Activated naive CD4-positive, alpha-beta T cell treated with anti-CD3 and anti-CD28 coated beads, Interleukin-2, amount 10 ng/mL, durations not matched to agents 7 days and 5 days (primary cell): ENCODE data around the gene PLA2G1B.

ENCODE experiments used
- CTCF ChIA-PET: fragments of 350-600 bp; sonication (Branson Sonifier 250); formaldehyde crosslinking; loops from one replicate; lab custom pipeline; 2021; ENCODE audit warnings: antibody characterized with exemption; lab: Charles Lee
- DNase-seq: peaks from one replicate; pipeline ENCODE4 v3.0.0-alpha.2; 2020
- H3K27ac Mint-ChIP-seq: one replicate; pipeline ENCODE4 v1.8.0; 2021; ENCODE audit warnings: mild to moderate bottlenecking, moderate library complexity, mixed read lengths
- H3K27me3 Mint-ChIP-seq: one replicate; pipeline ENCODE4 v1.8.0; 2021; ENCODE audit warnings: mild to moderate bottlenecking, mixed read lengths
- H3K36me3 Mint-ChIP-seq: one replicate; pipeline ENCODE4 v1.8.0; 2021; ENCODE audit warnings: mixed read lengths
- H3K4me1 Mint-ChIP-seq: one replicate; pipeline ENCODE4 v1.8.0; 2021; ENCODE audit warnings: mixed read lengths
- H3K4me3 Mint-ChIP-seq: one replicate; pipeline ENCODE4 v1.8.0; 2021; ENCODE audit warnings: mild to moderate bottlenecking, moderate library complexity, mixed read lengths
- H3K9me3 Mint-ChIP-seq: one replicate; pipeline ENCODE4 v1.8.0; 2021; ENCODE audit warnings: mixed read lengths

Gene PLA2G1B

DNA sequence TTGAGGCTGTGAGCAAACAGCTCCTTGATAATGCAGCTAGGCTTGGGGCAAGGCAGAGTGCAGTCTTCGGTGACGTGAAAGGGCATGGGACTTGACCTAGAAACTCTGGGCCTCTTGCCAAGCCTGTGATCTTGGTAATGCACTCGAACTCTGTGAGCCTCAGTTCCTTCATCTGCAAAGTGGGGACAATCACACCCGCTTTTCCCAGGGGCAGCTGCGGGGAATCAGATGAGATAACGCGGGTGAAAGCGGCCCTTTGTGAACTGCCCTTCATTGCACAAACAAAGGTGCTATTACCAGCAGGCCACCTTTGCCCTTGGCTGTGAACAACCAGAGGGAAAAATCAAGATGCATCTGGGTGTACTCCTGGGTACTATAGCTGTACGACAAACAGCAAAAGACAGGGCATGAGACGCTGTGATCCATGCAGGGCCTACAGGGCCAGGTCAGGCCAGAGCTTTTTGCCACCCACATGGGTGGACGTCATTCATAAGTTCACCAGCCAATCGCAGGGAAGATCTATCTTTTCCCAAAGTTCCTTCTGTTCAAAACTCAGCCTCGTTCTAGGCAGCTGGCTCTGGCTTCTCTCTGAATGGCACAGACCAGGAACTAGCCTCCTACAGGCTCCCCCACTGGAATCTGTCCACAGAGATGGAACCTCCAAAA is 38.2 kb upstream of the PLA2G1B start:
- Mint-ChIP-seq H3K4me1 (peaks cover 20% of the 10 kb centered on the region), H3K36me3 (no peaks in the 10 kb centered on the region), H3K27ac (no peak overlapping the region), H3K27me3 (peaks cover 90% of the 10 kb centered on the region), H3K9me3 (no peaks in the 10 kb centered on the region), H3K4me3 (no peak overlapping the region)
- CTCF ChIA-PET, result interaction anchor here (1.1 to 2.9 kb wide), 4 partner anchors 9 to 87 kb away, joined by 3 to 12 read pairs (median 8); no protein-coding TSS in a partner anchor
- no peak for DNase-seq

GRCh38 chr12:120364487-120364886 is 36.9 kb upstream of the PLA2G1B start:
- H3K27me3 Mint-ChIP-seq, result peaks cover 90% of the 10 kb centered on the region

GRCh38 chr12:120363274-120363855 is 35.8 kb upstream of the PLA2G1B start:
- peaks cover 94% of the 10 kb centered on the region for H3K27me3 Mint-ChIP-seq
- CTCF ChIA-PET, result interaction anchor here (1.1 kb wide), 1 partner anchor 66 kb away, joined by 3 read pairs; no protein-coding TSS in a partner anchor
- no peak for DNase-seq

More at GRCh38 chr12:120364487-120364886, 36.9 kb upstream of the PLA2G1B start:
- CTCF ChIA-PET, result interaction anchor here (0.5 kb wide), 1 partner anchor 66 kb away, joined by 3 read pairs; no protein-coding TSS in a partner anchor
- Mint-ChIP-seq H3K4me1 (peaks cover 9% of the 10 kb centered on the region), H3K27ac (no peak overlapping the region), H3K9me3 (no peaks in the 10 kb centered on the region), H3K4me3 (no peak overlapping the region), H3K36me3 (no peaks in the 10 kb centered on the region)
- no peak for DNase-seq

GRCh38 chr12:120362516-120363273 is 35.1 kb upstream of the PLA2G1B start:
- no peaks in the 10 kb centered on the region for H3K36me3 Mint-ChIP-seq
- H3K27ac Mint-ChIP-seq, result no peak overlapping the region
- H3K4me1 Mint-ChIP-seq, result peaks cover 5% of the 10 kb centered on the region
- no peak for DNase-seq
- H3K4me3 Mint-ChIP-seq, result no peak overlapping the region
- CTCF ChIA-PET, result interaction anchor here (0.6 to 1.1 kb wide), 2 partner anchors 61 to 67 kb away, joined by 3 to 5 read pairs; no protein-coding TSS in a partner anchor
- no peaks in the 10 kb centered on the region for H3K9me3 Mint-ChIP-seq
- H3K27me3 Mint-ChIP-seq, result peaks cover 91% of the 10 kb centered on the region

More at GRCh38 chr12:120363274-120363855, 35.8 kb upstream of the PLA2G1B start:
- Mint-ChIP-seq H3K9me3 (no peaks in the 10 kb centered on the region), H3K36me3 (no peaks in the 10 kb centered on the region), H3K4me1 (peaks cover 8% of the 10 kb centered on the region), H3K4me3 (no peak overlapping the region), H3K27ac (no peak overlapping the region)

DNA sequence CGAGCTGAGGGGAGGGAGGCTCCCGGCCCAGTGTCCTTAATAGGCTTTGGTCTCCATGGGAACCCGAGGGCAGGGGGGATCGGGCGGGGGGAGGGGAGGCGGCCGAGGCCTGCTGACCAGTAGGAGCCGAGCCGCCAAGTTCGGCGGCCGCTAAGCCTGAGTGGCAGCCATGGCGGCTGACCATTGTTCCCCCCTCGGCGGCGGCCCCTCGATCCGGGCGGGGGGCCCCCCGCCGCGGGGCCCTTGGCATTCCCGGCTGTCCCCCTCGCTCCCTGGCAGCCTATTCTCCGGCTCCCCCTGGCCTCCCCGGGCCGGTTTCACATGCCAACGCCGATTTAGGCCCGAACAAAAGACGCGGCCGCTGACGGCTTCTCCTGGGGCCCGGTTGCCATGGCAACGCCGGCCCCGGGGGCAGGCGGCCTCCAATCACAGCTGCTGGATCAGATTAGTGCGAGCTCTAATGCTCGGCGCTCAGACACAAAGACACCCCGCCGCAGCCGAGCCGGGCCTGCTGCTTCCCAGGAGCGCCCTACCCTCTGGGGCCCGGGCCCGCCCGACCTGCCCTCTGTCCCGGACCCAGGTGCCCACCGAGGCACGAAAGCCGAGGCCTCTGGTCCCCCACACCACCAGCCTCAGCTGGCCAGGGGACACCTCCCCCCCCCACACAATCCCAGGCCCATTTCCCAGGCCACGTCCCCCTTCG is 34.1 kb upstream of the PLA2G1B start:
- no peak overlapping the region for H3K4me3 Mint-ChIP-seq
- CTCF ChIA-PET, result interaction anchor here (0.8 kb wide), 1 partner anchor 74 kb away, joined by 3 read pairs; no protein-coding TSS in a partner anchor
- DNase-seq, result peak; percentile 34
- no peak overlapping the region for H3K27ac Mint-ChIP-seq
- H3K27me3 Mint-ChIP-seq, result peaks cover 89% of the 10 kb centered on the region
- no peaks in the 10 kb centered on the region for H3K9me3 Mint-ChIP-seq
- no peaks in the 10 kb centered on the region for H3K36me3 Mint-ChIP-seq
- peaks cover 3% of the 10 kb centered on the region for H3K4me1 Mint-ChIP-seq

GRCh38 chr12:120359128-120359527 is 31.5 kb upstream of the PLA2G1B start:
- H3K9me3 Mint-ChIP-seq, result no peaks in the 10 kb centered on the region
- peaks cover 3% of the 10 kb centered on the region for H3K4me1 Mint-ChIP-seq
- no peak overlapping the region for H3K4me3 Mint-ChIP-seq
- peaks cover 74% of the 10 kb centered on the region for H3K27me3 Mint-ChIP-seq
- H3K36me3 Mint-ChIP-seq, result no peaks in the 10 kb centered on the region
- H3K27ac Mint-ChIP-seq, result no peak overlapping the region
- CTCF ChIA-PET, result interaction anchor here (0.6 to 0.8 kb wide), 2 partner anchors 70 to 77 kb away, joined by 3 read pairs; no protein-coding TSS in a partner anchor
- no peak for DNase-seq

- Mint-ChIP-seq H3K4me1 (peaks cover 3% of the 10 kb centered on the region), H3K27ac (no peak overlapping the region), H3K9me3 (no peaks in the 10 kb centered on the region), H3K36me3 (no peaks in the 10 kb centered on the region), H3K4me3 (no peak overlapping the region), H3K27me3 (peaks cover 68% of the 10 kb centered on the region)
- DNase-seq, result no peak
- CTCF ChIA-PET, result interaction anchor here (0.6 to 1.5 kb wide), 3 partner anchors 68 to 77 kb away, joined by 3 to 5 read pairs (median 3); no protein-coding TSS in a partner anchor
These were observed 31.0 kb upstream of the PLA2G1B start for GRCh38 chr12:120358412-120359100.

- H3K4me1 Mint-ChIP-seq, result peaks cover under 1% of the 10 kb centered on the region
- no peaks in the 10 kb centered on the region for H3K36me3 Mint-ChIP-seq
- H3K9me3 Mint-ChIP-seq, result no peaks in the 10 kb centered on the region
- no peak for DNase-seq
- no peak overlapping the region for H3K27ac Mint-ChIP-seq
- CTCF ChIA-PET, result interaction anchor here (0.6 to 1.6 kb wide), 15 partner anchors 10 to 739 kb away, joined by 3 to 19 read pairs (median 5); no protein-coding TSS in a partner anchor
- H3K27me3 Mint-ChIP-seq, result peaks cover 53% of the 10 kb centered on the region
- no peak overlapping the region for H3K4me3 Mint-ChIP-seq
These were observed 29.5 kb upstream of the PLA2G1B start for GRCh38 chr12:120357104-120357503.

DNA sequence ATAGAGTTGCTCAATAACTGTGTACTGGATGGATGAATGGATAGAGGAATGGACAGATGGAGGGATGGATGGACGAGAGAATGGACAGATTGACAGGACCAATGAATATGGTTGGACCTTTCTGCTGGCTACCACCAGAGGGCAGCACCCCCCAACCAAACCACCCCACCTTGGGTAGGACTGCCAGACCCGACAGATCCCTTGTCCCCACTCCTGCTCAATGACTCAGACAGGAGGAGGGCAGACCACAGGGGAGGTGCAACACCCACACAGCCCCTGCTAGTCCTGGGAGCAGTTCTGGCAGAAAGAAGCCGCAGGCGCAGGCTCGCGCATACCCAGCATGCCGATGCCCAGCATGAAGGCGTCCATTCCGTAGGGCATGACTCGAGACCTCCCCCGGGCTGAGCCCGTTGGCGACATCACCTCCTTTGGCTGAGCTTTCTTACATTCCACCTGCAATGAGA is 29.0 kb upstream of the PLA2G1B start:
- DNase-seq, result peak; percentile 81
- Mint-ChIP-seq H3K9me3 (no peaks in the 10 kb centered on the region), H3K27ac (no peak overlapping the region), H3K36me3 (no peaks in the 10 kb centered on the region), H3K4me3 (no peak overlapping the region), H3K4me1 (no peaks in the 10 kb centered on the region), H3K27me3 (peaks cover 48% of the 10 kb centered on the region)
- CTCF ChIA-PET, result interaction anchor here (0.6 to 1.6 kb wide), 14 partner anchors 10 to 206 kb away, joined by 3 to 19 read pairs (median 4); no protein-coding TSS in a partner anchor

DNA sequence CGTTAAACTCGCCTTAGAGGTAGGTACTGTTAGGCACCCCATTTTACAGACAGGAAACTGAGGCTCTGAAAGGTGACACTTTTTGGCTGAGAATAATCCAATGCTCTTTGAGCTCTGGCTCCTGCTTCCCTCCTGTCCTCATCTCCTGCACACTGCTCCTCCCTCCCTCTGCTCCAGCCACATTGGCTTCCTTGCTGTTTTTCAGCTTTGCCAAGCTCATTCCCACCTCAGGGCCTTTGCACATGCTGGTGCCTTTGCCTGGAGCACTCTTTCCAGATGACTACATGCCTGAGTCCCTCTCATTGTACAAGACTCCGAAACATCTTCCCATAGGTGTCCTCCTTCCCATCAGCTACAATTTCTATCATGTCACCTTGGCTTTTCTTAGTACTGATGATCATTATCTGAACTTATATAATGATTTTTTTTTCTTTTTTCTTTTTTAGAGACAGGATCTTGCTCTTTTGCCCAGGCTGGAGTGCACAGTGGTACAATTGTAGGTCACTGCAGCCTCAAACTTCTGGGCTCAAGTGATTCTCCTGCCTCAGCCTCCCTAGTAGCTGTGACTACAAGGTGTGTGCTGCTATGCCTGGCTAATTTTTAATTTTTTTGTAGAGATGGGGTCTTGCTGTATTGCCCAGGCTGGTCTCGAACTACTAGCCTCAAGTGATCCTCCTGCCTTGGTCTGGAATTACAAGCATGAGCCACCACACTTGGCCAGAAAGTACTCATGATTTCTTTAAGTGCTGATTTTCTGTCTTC is 26.2 kb upstream of the PLA2G1B start:
- CTCF ChIA-PET, result no interaction called here
- Mint-ChIP-seq H3K27ac (no peak overlapping the region), H3K27me3 (peaks cover 29% of the 10 kb centered on the region), H3K9me3 (no peaks in the 10 kb centered on the region), H3K36me3 (no peaks in the 10 kb centered on the region), H3K4me1 (no peaks in the 10 kb centered on the region), H3K4me3 (no peak overlapping the region)
- no peak for DNase-seq

DNA sequence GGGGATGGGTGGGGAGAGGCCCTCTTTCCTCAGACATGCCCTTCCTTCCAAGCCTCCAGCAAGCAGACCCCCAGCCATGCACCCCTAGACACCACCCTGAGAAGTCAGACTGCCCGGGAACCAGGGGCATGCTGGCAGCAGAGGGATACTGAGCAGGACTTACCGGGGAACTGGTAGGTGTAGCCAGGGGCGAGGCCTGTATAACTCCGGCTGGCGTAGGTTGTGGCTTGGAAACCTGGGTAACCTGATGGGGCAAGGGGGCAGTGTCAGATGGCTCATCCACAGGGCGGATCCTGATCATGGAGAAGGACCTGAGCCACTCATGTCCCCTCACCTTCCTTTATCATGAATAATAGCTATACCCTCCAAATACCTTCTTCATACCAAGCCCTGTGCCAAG is 25.6 kb upstream of the PLA2G1B start:
- Mint-ChIP-seq H3K4me3 (no peak overlapping the region), H3K27ac (no peak overlapping the region), H3K4me1 (no peaks in the 10 kb centered on the region), H3K36me3 (no peaks in the 10 kb centered on the region), H3K9me3 (no peaks in the 10 kb centered on the region), H3K27me3 (peaks cover 29% of the 10 kb centered on the region)
- DNase-seq, result no peak
- CTCF ChIA-PET, result no interaction called here

- CTCF ChIA-PET, result no interaction called here
- no peaks in the 10 kb centered on the region for H3K36me3 Mint-ChIP-seq
- H3K27me3 Mint-ChIP-seq, result peaks cover 20% of the 10 kb centered on the region
- no peaks in the 10 kb centered on the region for H3K4me1 Mint-ChIP-seq
- H3K27ac Mint-ChIP-seq, result no peak overlapping the region
- no peaks in the 10 kb centered on the region for H3K9me3 Mint-ChIP-seq
- no peak for DNase-seq
- no peak overlapping the region for H3K4me3 Mint-ChIP-seq
These were observed 24.5 kb upstream of the PLA2G1B start for GRCh38 chr12:120352117-120352516.
